SJCRH30 (cell line): ENCODE measurements around the gene MRPS27. TPM values are rescaled to one million over a fixed set of nuclear protein-coding genes. Genes with fewer than 3 reads are reported as not detected.

Source experiments
- DNase-seq, 2 experiments: peaks; one replicate each; pipeline ENCODE4 v3.0.0-alpha.2; 2015 to 2020
- H3K27ac ChIP-seq: fragments of 250-450 bp; sonication (Bioruptor Pico); 2 replicates; pipeline ENCODE4 v1.5.1; 2020; ENCODE audit warnings: mild to moderate bottlenecking, moderate library complexity
- H3K27me3 ChIP-seq: fragments of 250-450 bp; sonication (Bioruptor Pico); 2 replicates; pipeline ENCODE4 v1.5.1; 2020; ENCODE audit warnings: mild to moderate bottlenecking, moderate library complexity
- H3K36me3 ChIP-seq: fragments of 250-450 bp; sonication (Bioruptor Pico); 2 replicates; pipeline ENCODE4 v1.5.1; 2020; ENCODE audit warnings: mild to moderate bottlenecking, moderate library complexity
- H3K4me1 ChIP-seq: fragments of 250-450 bp; sonication (Bioruptor Pico); 2 replicates; pipeline ENCODE4 v1.5.1; 2020; ENCODE audit warnings: mild to moderate bottlenecking, moderate library complexity
- H3K4me3 ChIP-seq: fragments of 250-450 bp; sonication (Bioruptor Pico); 2 replicates; pipeline ENCODE4 v1.5.1; 2020; ENCODE audit warnings: mild to moderate bottlenecking, moderate library complexity
- H3K9me3 ChIP-seq: fragments of 250-450 bp; sonication (Bioruptor Pico); replicated peaks from 2 replicates; pipeline ENCODE4 v1.5.1; 2020; ENCODE audit warnings: mild to moderate bottlenecking, moderate library complexity
- total RNA-seq: library from RNA; depleted of rRNA; stranded (reverse); fragments of >200 nt; shearing (Covaris generic); gene quantifications from 2 replicates; pipeline ENCODE4 v1.2.3, GENCODE V29; 2014; rRNA removed

The MRPS27 gene
- total RNA-seq = 98.5 and 105 TPM in 2 replicates

GRCh38 chr5:72319976-72320752 is at the start of gene MRPS27, which contains the start of gene PTCD2:
MRPS27 (minus strand) TSS chr5:72320240; CDS start chr5:72320221, 19 bp downstream.
PTCD2 (plus strand) TSS chr5:72320373; CDS start chr5:72320383, 10 bp downstream.
- Histone ChIP-seq H3K9me3 (no peaks in the 10 kb centered on the region), H3K27ac (peak within 1 kb of the TSS; percentile 62), H3K4me1 (no peaks in the 10 kb centered on the region), H3K27me3 (no peaks in the 10 kb centered on the region), H3K4me3 (peak within 1 kb of the TSS; percentile 74), H3K36me3 (peaks cover 3% of the 10 kb centered on the region; the same call in 1 of the 2 replicates)
- peak; percentile 99 for DNase-seq

- Histone ChIP-seq H3K27me3 (no peaks in the 10 kb centered on the region), H3K27ac (no peak overlapping the region), H3K36me3 (no peaks in the 10 kb centered on the region), H3K9me3 (no peaks in the 10 kb centered on the region), H3K4me3 (no peak overlapping the region), H3K4me1 (peaks cover 14% of the 10 kb centered on the region)
- DNase-seq = no peak
Measured at GRCh38 chr5:72369711-72370110, 49.7 kb upstream of the MRPS27 start.

GRCh38 chr5:72369301-72369700 is 49.3 kb upstream of the MRPS27 start:
- Histone ChIP-seq H3K9me3 (no peaks in the 10 kb centered on the region), H3K27ac (no peak overlapping the region), H3K4me1 (peaks cover 18% of the 10 kb centered on the region), H3K4me3 (no peak overlapping the region), H3K36me3 (no peaks in the 10 kb centered on the region), H3K27me3 (no peaks in the 10 kb centered on the region)
- DNase-seq = no peak

GRCh38 chr5:72368271-72368670 is 48.2 kb upstream of the MRPS27 start:
- Histone ChIP-seq H3K9me3 (no peaks in the 10 kb centered on the region), H3K4me3 (no peak overlapping the region), H3K36me3 (no peaks in the 10 kb centered on the region), H3K27ac (no peak overlapping the region), H3K27me3 (no peaks in the 10 kb centered on the region), H3K4me1 (peaks cover 29% of the 10 kb centered on the region)
- DNase-seq = no peak

GRCh38 chr5:72366324-72366976 is 46.4 kb upstream of the MRPS27 start:
- peak; percentile 77 to 89 for DNase-seq
- H3K27ac ChIP-seq = no peak overlapping the region

GRCh38 chr5:72364951-72365350 is 44.9 kb upstream of the MRPS27 start:
- H3K4me1 ChIP-seq = peaks cover 36% of the 10 kb centered on the region
- H3K9me3 ChIP-seq = no peaks in the 10 kb centered on the region
- H3K27ac ChIP-seq = peak overlapping the region; percentile 45
- H3K27me3 ChIP-seq = no peaks in the 10 kb centered on the region
- H3K36me3 ChIP-seq = peaks cover 11% of the 10 kb centered on the region; the same call in 1 of the 2 replicates
- H3K4me3 ChIP-seq = no peak overlapping the region
- DNase-seq = no peak

More at GRCh38 chr5:72366324-72366976, 46.4 kb upstream of the MRPS27 start:
- no peaks in the 10 kb centered on the region for H3K27me3 ChIP-seq
- no peaks in the 10 kb centered on the region for H3K9me3 ChIP-seq
- no peak overlapping the region for H3K4me3 ChIP-seq
- peaks cover 9% of the 10 kb centered on the region; the same call in 1 of the 2 replicates for H3K36me3 ChIP-seq
- H3K4me1 ChIP-seq = peaks cover 36% of the 10 kb centered on the region

- no peak overlapping the region for H3K4me3 ChIP-seq
- H3K36me3 ChIP-seq = peaks cover 11% of the 10 kb centered on the region; the same call in 1 of the 2 replicates
- DNase-seq = peak in 1 of 2 experiments; percentile 68
- H3K27me3 ChIP-seq = no peaks in the 10 kb centered on the region
- H3K4me1 ChIP-seq = peaks cover 36% of the 10 kb centered on the region
- peak overlapping the region; percentile 45 for H3K27ac ChIP-seq
- no peaks in the 10 kb centered on the region for H3K9me3 ChIP-seq
Measured at GRCh38 chr5:72364171-72364570, 44.1 kb upstream of the MRPS27 start.

GRCh38 chr5:72363166-72363802 is 43.2 kb upstream of the MRPS27 start:
- H3K4me3 ChIP-seq = no peak overlapping the region

GRCh38 chr5:72359886-72360285 is 39.8 kb upstream of the MRPS27 start:
- peaks cover 30% of the 10 kb centered on the region for H3K4me1 ChIP-seq
- H3K27me3 ChIP-seq = no peaks in the 10 kb centered on the region
- peaks cover 18% of the 10 kb centered on the region; the same call in 1 of the 2 replicates for H3K36me3 ChIP-seq
- no peak for DNase-seq
- H3K4me3 ChIP-seq = no peak overlapping the region
- no peaks in the 10 kb centered on the region for H3K9me3 ChIP-seq
- H3K27ac ChIP-seq = no peak overlapping the region

More at GRCh38 chr5:72363166-72363802, 43.2 kb upstream of the MRPS27 start:
- Histone ChIP-seq H3K36me3 (peaks cover 18% of the 10 kb centered on the region; the same call in 1 of the 2 replicates), H3K27ac (peak overlapping the region; percentile 45), H3K4me1 (peaks cover 36% of the 10 kb centered on the region), H3K27me3 (no peaks in the 10 kb centered on the region), H3K9me3 (no peaks in the 10 kb centered on the region)
- DNase-seq = peak; percentile 44 to 45

- Histone ChIP-seq H3K27me3 (no peaks in the 10 kb centered on the region), H3K4me3 (no peak overlapping the region), H3K36me3 (peaks cover 18% of the 10 kb centered on the region; the same call in 1 of the 2 replicates), H3K4me1 (peaks cover 20% of the 10 kb centered on the region), H3K9me3 (no peaks in the 10 kb centered on the region), H3K27ac (no peak overlapping the region)
- DNase-seq = no peak
Measured at GRCh38 chr5:72358925-72359324, 38.9 kb upstream of the MRPS27 start.

GRCh38 chr5:72356361-72356760 is 36.3 kb upstream of the MRPS27 start:
- H3K27ac ChIP-seq = no peak overlapping the region
- peaks cover 9% of the 10 kb centered on the region; the same call in 1 of the 2 replicates for H3K36me3 ChIP-seq
- H3K27me3 ChIP-seq = no peaks in the 10 kb centered on the region
- H3K4me3 ChIP-seq = no peak overlapping the region
- H3K4me1 ChIP-seq = peaks cover 6% of the 10 kb centered on the region; the same call in 1 of the 2 replicates
- H3K9me3 ChIP-seq = no peaks in the 10 kb centered on the region
- no peak for DNase-seq

- H3K27me3 ChIP-seq = no peaks in the 10 kb centered on the region
- H3K4me3 ChIP-seq = no peak overlapping the region
- DNase-seq = peak; percentile 59 to 78
- H3K27ac ChIP-seq = no peak overlapping the region
- no peaks in the 10 kb centered on the region for H3K9me3 ChIP-seq
- H3K4me1 ChIP-seq = peaks cover 6% of the 10 kb centered on the region; the same call in 1 of the 2 replicates
- H3K36me3 ChIP-seq = peaks cover 7% of the 10 kb centered on the region; the same call in 1 of the 2 replicates
Measured at GRCh38 chr5:72355706-72356299, 35.8 kb upstream of the MRPS27 start.

- Histone ChIP-seq H3K9me3 (no peaks in the 10 kb centered on the region), H3K27ac (no peak overlapping the region), H3K27me3 (no peaks in the 10 kb centered on the region), H3K4me3 (no peak overlapping the region), H3K4me1 (peaks cover 6% of the 10 kb centered on the region; the same call in 1 of the 2 replicates), H3K36me3 (no peaks in the 10 kb centered on the region)
- DNase-seq = no peak
Measured at GRCh38 chr5:72353046-72353445, 33.0 kb upstream of the MRPS27 start.

GRCh38 chr5:72352616-72353015 is 32.6 kb upstream of the MRPS27 start:
- no peak for DNase-seq
- no peaks in the 10 kb centered on the region for H3K27me3 ChIP-seq

More at GRCh38 chr5:72352616-72353015, 32.6 kb upstream of the MRPS27 start:
- H3K9me3 ChIP-seq = no peaks in the 10 kb centered on the region
- H3K27ac ChIP-seq = no peak overlapping the region
- H3K36me3 ChIP-seq = no peaks in the 10 kb centered on the region
- no peak overlapping the region for H3K4me3 ChIP-seq
- H3K4me1 ChIP-seq = peaks cover 6% of the 10 kb centered on the region; the same call in 1 of the 2 replicates
